ENCODE results near the gene CNTNAP2. TPM values are rescaled to one million over a fixed set of nuclear protein-coding genes. Genes with fewer than 3 reads are reported as not detected.
A peak's percentile ranks its signal among the peaks of the same experiment; 100 is the strongest.

CNTNAP2 gene
- total and polyA plus RNA-seq, 2 of the 8 experiments (the other 6 are each of a cell fraction or from before 2014, with no cell fraction given): 27.9 to 71.0 TPM

GRCh38 chr7:148306759-148307158, 2190.2 kb downstream of the CNTNAP2 start:
- H3K18ac ChIP-seq (ENCODE audit: extremely low read depth, low read length): no peak overlapping the region
- POLR2A ChIA-PET (ENCODE audit: partially characterized antibody): no interaction called here
- H3K79me1 ChIP-seq (ENCODE audit: low read depth, low read length): no peaks in the 10 kb centered on the region
- H3K4me1 ChIP-seq (replicated peaks in 1 of 4; ENCODE audit: control insufficient read depth in 3 of 4, insufficient read depth in 4 of 4, low read length in 3 of 4): peaks cover 1 to 6% (median 6%) of the 10 kb centered on the region in 4 experiments; a peak in 4 of 7 replicates
- 0 out of 2 replicates have a peak overlapping the region, but pooled peaks have one; percentile 8 for H2AFZ ChIP-seq (ENCODE audit: low read length)
- WGBS, 2 experiments (ENCODE audit: extremely low coverage in 1 of 2, insufficient coverage in 1 of 2, insufficient read length in 1 of 2, insufficient replicate concordance in 2 of 2, low coverage in 1 of 2, low lambda C conversion rate in 2 of 2, missing lambda C conversion rate in 1 of 2): 91% methylated on average over 3 of the region's 4 CpGs; no CpG with 5 or more reads in 1 of the 2 experiments
- no peak overlapping the region for H2BK5ac ChIP-seq (ENCODE audit: low read depth, low read length)
- no peak overlapping the region for H4K5ac ChIP-seq (ENCODE audit: insufficient read length, low read depth, low read length)
- no peak overlapping the region for H4K91ac ChIP-seq (replicated peaks; ENCODE audit: insufficient read length, low read length)
- no peak overlapping the region for H3K9ac ChIP-seq (replicated peaks in 1 of 4; ENCODE audit: extremely low read depth in 1 of 4, low read depth in 3 of 4, low read length in 3 of 4)
- H3K4me2 ChIP-seq (ENCODE audit: insufficient read depth in 1 of 2, low read depth in 2 of 2, low read length in 2 of 2): no peak overlapping the region
- no peaks in the 10 kb centered on the region for H3K79me2 ChIP-seq (ENCODE audit: control insufficient read depth in 1 of 2, insufficient read depth in 2 of 2, low read length in 2 of 2)
- no peak overlapping the region for H2BK20ac ChIP-seq (ENCODE audit: low read length)
- no peak overlapping the region for H3K56ac ChIP-seq (replicated peaks; ENCODE audit: insufficient read length, low read depth, low read length)
- H4K20me1 ChIP-seq (replicated peaks in 1 of 2; ENCODE audit: control insufficient read depth in 1 of 2, insufficient read depth in 2 of 2, low read length in 2 of 2): no peaks in the 10 kb centered on the region
- CTCF ChIA-PET (ENCODE audit: partially characterized antibody): interaction anchor here (0.7 to 3.0 kb wide), 2 partner anchors 10 to 64 kb away, joined by 3 to 17 read pairs; no protein-coding TSS in a partner anchor
- no peak overlapping the region for H3K23ac ChIP-seq (ENCODE audit: insufficient read length)
- no peaks in the 10 kb centered on the region for H3K36me3 ChIP-seq (ENCODE audit: control insufficient read depth in 2 of 4, insufficient read depth in 4 of 4, low read length in 3 of 4)
- H3K4ac ChIP-seq (replicated peaks; ENCODE audit: insufficient read length, low read depth, low read length): no peak overlapping the region
- H3K9me3 ChIP-seq (ENCODE audit: insufficient read depth in 2 of 2, low read depth in 1 of 2, low read length in 1 of 2): no peaks in the 10 kb centered on the region
- H2AK5ac ChIP-seq (ENCODE audit: low read depth, low read length): no peak overlapping the region
- no peaks in the 10 kb centered on the region for H3K27me3 ChIP-seq (replicated peaks in 1 of 4; ENCODE audit: control insufficient read depth in 3 of 4, extremely low read depth in 1 of 4, insufficient read depth in 3 of 4, low read length in 3 of 4)
- no peak overlapping the region for H3K4me3 ChIP-seq (ENCODE audit: extremely low read depth in 1 of 4, insufficient read depth in 2 of 4, low read depth in 3 of 4, low read length in 4 of 4)
- DNase-seq (ENCODE audit: low read depth in 1 of 2, low spot score in 2 of 2) (no peak), FAIRE-seq (no peak)
- H2BK12ac ChIP-seq (ENCODE audit: low read depth, low read length): no peak overlapping the region
- no peak overlapping the region for H2BK15ac ChIP-seq (ENCODE audit: low read length)
- no peaks in the 10 kb centered on the region for H3K23me2 ChIP-seq (ENCODE audit: low read depth, low read length)
- H3K14ac ChIP-seq (ENCODE audit: insufficient read length): no peak overlapping the region
- no peak overlapping the region for H4K8ac ChIP-seq (ENCODE audit: extremely low read depth, insufficient read depth, low read length)
- H3K27ac ChIP-seq (ENCODE audit: low read depth, low read length): no peak overlapping the region
- H2BK120ac ChIP-seq (replicated peaks; ENCODE audit: low read depth, low read length): no peak overlapping the region
- TF ChIP-seq SP2 (IDR thresholded peaks at IDR 0.05; ENCODE audit: low read length): no peak
